ENCODE results near the gene GPC6.

Gene GPC6

GRCh38 chr13:94328381-94329041 is 1101.9 kb downstream of the GPC6 start:
- peaks cover 22% of the 10 kb centered on the region for H3K4me1 ChIP-seq (ENCODE audit: low read depth, poor library complexity, severe bottlenecking)
- no peak overlapping the region for H3K27ac ChIP-seq
- no peaks in the 10 kb centered on the region for H4K20me1 ChIP-seq (ENCODE audit: insufficient read depth)
- no peak for TF ChIP-seq CTCF (conservative IDR thresholded peaks at IDR 0.05; ENCODE audit: low read depth, low read length)
- no peak overlapping the region for H2AFZ ChIP-seq (ENCODE audit: low read depth)
- no peaks in the 10 kb centered on the region for H3K36me3 ChIP-seq (ENCODE audit: insufficient read depth)
- no peaks in the 10 kb centered on the region for H3K27me3 ChIP-seq (ENCODE audit: insufficient read depth, low read depth)
- no peak overlapping the region for H3K9ac ChIP-seq
- no peak overlapping the region for H3K4me2 ChIP-seq
- H3K79me2 ChIP-seq (ENCODE audit: insufficient read depth, low read depth): no peaks in the 10 kb centered on the region
- H3K4me3 ChIP-seq (IDR thresholded peaks at IDR 0.05; ENCODE audit: insufficient read depth, low read depth, low read length): no peak overlapping the region

GRCh38 chr13:94329277-94329676 is 1102.7 kb downstream of the GPC6 start:
- Histone ChIP-seq H3K27ac (no peak overlapping the region), H3K79me2 (ENCODE audit: insufficient read depth, low read depth) (no peaks in the 10 kb centered on the region), H3K27me3 (ENCODE audit: insufficient read depth, low read depth) (no peaks in the 10 kb centered on the region), H4K20me1 (ENCODE audit: insufficient read depth) (no peaks in the 10 kb centered on the region), H3K4me1 (ENCODE audit: low read depth, poor library complexity, severe bottlenecking) (peaks cover 22% of the 10 kb centered on the region), H3K4me3 (IDR thresholded peaks at IDR 0.05; ENCODE audit: insufficient read depth, low read depth, low read length) (no peak overlapping the region), H3K4me2 (no peak overlapping the region), H2AFZ (ENCODE audit: low read depth) (no peak overlapping the region), H3K9ac (no peak overlapping the region), H3K36me3 (ENCODE audit: insufficient read depth) (no peaks in the 10 kb centered on the region)
- no peak for TF ChIP-seq CTCF (conservative IDR thresholded peaks at IDR 0.05; ENCODE audit: low read depth, low read length)

- Histone ChIP-seq H4K20me1 (ENCODE audit: insufficient read depth) (no peaks in the 10 kb centered on the region), H3K9ac (no peak overlapping the region), H3K4me1 (ENCODE audit: low read depth, poor library complexity, severe bottlenecking) (peaks cover 22% of the 10 kb centered on the region), H3K27me3 (ENCODE audit: insufficient read depth, low read depth) (no peaks in the 10 kb centered on the region), H2AFZ (ENCODE audit: low read depth) (no peak overlapping the region), H3K4me3 (IDR thresholded peaks at IDR 0.05; ENCODE audit: insufficient read depth, low read depth, low read length) (no peak overlapping the region), H3K36me3 (ENCODE audit: insufficient read depth) (no peaks in the 10 kb centered on the region), H3K79me2 (ENCODE audit: insufficient read depth, low read depth) (no peaks in the 10 kb centered on the region), H3K4me2 (no peak overlapping the region), H3K27ac (no peak overlapping the region)
- no peak for TF ChIP-seq CTCF (conservative IDR thresholded peaks at IDR 0.05; ENCODE audit: low read depth, low read length)
Measured at GRCh38 chr13:94329754-94330551, 1103.3 kb downstream of the GPC6 start.

- Histone ChIP-seq H3K4me3 (IDR thresholded peaks at IDR 0.05; ENCODE audit: insufficient read depth, low read depth, low read length) (no peak overlapping the region), H3K4me1 (ENCODE audit: low read depth, poor library complexity, severe bottlenecking) (peaks cover 22% of the 10 kb centered on the region), H3K36me3 (ENCODE audit: insufficient read depth) (no peaks in the 10 kb centered on the region), H3K4me2 (no peak overlapping the region), H2AFZ (ENCODE audit: low read depth) (no peak overlapping the region), H3K27ac (no peak overlapping the region), H4K20me1 (ENCODE audit: insufficient read depth) (no peaks in the 10 kb centered on the region), H3K27me3 (ENCODE audit: insufficient read depth, low read depth) (no peaks in the 10 kb centered on the region), H3K79me2 (ENCODE audit: insufficient read depth, low read depth) (no peaks in the 10 kb centered on the region), H3K9ac (no peak overlapping the region)
- no peak for TF ChIP-seq CTCF (conservative IDR thresholded peaks at IDR 0.05; ENCODE audit: low read depth, low read length)
Measured at GRCh38 chr13:94330552-94331071, 1104.0 kb downstream of the GPC6 start.
